ENCODE measurements around the gene MLPH.
A peak's percentile ranks its signal among the peaks of the same experiment; 100 is the strongest.

The MLPH gene

DNA sequence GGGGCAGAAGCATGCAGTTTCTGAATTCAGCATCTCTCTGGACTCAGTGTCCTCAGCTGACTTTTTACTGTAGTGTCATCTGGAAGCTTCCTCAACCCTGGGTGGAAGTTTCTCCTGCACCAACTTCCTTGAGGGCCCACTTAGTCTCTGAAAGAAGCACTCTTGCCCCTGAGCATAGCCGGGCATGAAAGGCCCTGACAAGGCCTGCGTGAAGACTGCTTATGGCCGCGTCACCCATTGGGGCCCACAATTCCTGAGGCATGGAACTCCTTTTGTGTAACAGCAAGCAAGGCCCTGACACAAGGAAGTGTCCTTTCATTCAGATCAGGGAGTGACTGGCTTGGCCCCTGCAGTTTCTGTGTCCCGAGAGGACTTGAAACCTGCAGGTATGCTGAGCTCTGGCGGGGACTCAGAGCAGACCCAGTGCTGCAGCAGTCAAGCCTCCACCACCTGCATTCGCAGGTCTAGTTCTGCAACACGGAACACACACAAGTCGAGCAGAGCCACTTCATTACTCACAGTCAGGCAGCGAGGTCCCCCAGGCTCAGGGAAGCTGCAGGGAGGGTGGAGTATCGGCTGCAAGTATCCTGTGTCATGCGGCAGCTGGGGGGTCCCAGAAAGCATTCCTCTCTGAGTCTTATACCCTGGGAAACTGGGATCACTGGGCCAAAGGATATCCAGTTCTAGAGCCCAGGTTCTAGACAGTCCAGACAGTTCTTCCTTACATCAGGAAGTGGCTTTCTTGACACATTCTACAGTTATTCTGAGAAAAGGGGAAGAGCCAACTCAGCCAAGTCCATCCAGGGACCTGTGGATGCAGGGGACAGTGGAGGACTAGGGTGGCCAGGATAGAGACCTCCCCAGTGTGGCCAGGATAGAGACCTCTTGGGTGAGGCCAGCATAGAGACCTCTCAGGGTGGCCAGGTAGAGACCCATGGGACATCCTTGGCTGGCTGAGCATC, 43.7 kb downstream of the MLPH start:
- TF ChIP-seq CTCF (IDR thresholded peaks at IDR 0.05; ENCODE audit: insufficient read depth, low read depth, low read length, missing control alignments), result no peak
- no peak overlapping the region for H3K4me3 ChIP-seq (ENCODE audit: low read depth, low read length)
- DNase-seq (ENCODE audit: low read depth), result peak; percentile 75

- no peak overlapping the region for H3K4me3 ChIP-seq (ENCODE audit: low read depth, low read length)
- no peak for TF ChIP-seq CTCF (IDR thresholded peaks at IDR 0.05; ENCODE audit: insufficient read depth, low read depth, low read length, missing control alignments)
- no peak for DNase-seq (ENCODE audit: low read depth)
Measured at GRCh38 chr2:237532160-237532559, 45.1 kb downstream of the MLPH start.

DNA sequence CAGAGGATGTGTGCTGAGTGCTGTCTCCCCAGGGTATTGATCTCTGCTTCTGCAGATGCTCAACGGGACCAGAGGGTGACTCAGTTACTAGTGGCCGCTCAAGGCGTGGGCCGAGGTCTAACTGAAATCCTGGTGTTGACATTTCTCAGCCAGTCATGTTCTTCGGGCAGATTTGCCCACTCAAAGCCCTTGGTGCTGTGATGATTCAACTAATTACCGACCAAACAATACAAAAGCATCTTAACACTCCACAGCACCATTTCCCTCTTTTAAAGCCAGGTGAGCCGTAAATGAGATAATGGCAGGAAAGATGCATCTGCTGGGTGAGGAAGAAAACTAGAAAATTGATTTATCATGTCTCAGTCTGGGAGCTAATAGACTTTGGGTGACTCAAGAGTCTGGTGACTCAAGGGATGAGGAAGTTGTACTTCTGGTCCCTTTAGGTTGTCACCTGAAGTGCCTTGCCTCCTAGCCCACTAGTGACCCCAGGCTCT, 46.7 kb downstream of the MLPH start:
- peak; percentile 28 for DNase-seq (ENCODE audit: low read depth)
- no peak overlapping the region for H3K4me3 ChIP-seq (ENCODE audit: low read depth, low read length)
- TF ChIP-seq CTCF (IDR thresholded peaks at IDR 0.05; ENCODE audit: insufficient read depth, low read depth, low read length, missing control alignments), result no peak

GRCh38 chr2:237534380-237534779, 47.3 kb downstream of the MLPH start:
- no peak for DNase-seq (ENCODE audit: low read depth)
- no peak overlapping the region for H3K4me3 ChIP-seq (ENCODE audit: low read depth, low read length)
- no peak for TF ChIP-seq CTCF (IDR thresholded peaks at IDR 0.05; ENCODE audit: insufficient read depth, low read depth, low read length, missing control alignments)

DNA sequence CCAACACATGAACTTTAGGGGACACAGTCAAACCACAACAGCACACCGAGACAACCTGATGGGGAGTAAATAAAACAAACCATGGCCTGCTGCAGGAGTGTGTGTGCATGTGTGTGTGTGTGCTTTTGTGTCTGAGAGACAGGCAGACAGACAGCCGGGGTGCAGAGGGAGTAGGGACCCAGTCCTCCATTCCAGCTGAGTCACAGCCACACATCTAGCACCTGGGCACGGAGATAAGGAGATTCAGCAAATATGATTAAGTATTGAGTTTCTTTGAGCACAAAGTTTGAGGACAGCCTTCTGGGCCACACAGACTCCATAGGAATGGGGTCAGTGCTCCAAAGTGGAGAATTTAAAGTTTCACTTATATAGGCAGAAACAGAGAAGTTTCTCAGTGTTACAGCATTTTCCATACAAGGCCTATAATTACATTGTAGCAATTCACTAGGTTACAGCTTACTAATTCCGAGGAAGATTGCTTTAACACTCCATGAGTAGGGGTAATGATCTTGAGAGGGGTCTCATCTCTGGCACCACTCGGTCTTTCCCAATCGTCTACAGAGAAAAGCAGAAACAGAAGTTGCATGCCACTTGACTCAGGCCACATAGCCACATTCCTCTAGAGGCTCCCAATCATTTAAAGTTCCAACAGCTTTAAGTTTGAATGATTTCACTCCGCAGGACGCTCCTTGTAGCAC, 48.5 kb downstream of the MLPH start:
- no peak overlapping the region for H3K4me3 ChIP-seq (ENCODE audit: low read depth, low read length)
- no peak for TF ChIP-seq CTCF (IDR thresholded peaks at IDR 0.05; ENCODE audit: insufficient read depth, low read depth, low read length, missing control alignments)
- DNase-seq (ENCODE audit: low read depth), result no peak

DNA sequence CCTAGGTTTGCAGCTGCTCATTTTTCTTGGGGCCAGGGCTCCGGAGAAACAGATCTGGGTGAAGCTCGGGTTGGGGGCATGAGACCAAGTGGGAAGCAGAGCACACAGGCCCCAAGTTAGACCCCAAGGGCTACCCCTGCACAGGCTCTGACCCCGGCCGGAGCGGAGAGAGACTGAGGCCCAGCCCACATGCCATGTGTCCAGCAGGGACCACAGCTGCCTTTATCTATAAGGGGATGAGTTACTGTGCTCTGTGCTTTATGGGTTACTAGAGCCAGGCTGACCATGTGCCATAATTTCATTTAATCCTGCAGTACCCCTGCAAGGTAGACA, 49.0 kb downstream of the MLPH start:
- H3K4me3 ChIP-seq (ENCODE audit: low read depth, low read length), result no peak overlapping the region
- DNase-seq (ENCODE audit: low read depth), result no peak
- TF ChIP-seq CTCF (IDR thresholded peaks at IDR 0.05; ENCODE audit: insufficient read depth, low read depth, low read length, missing control alignments), result no peak

All from GM12865 (cell line).